Skin epidermis (tissue), 12 donors: ENCODE measurements around the gene NDFIP2.

Experiments used
- H3K27ac ChIP-seq, 21 experiments: fragments of 200-600 bp; sonication (generic) in 11 of 21; one replicate each; pipeline ENCODE4 v1.5.0; 2020; ENCODE audit warnings: mild to moderate bottlenecking in 3 of 21, inconsistent platforms in 2 of 21, moderate library complexity in 2 of 21
- H3K4me3 ChIP-seq, 7 experiments: fragments of 200-600 bp; sonication (generic) in 2 of 7; one replicate each; pipeline ENCODE4 v1.5.0; 2020; ENCODE audit warnings: inconsistent platforms in 2 of 7, mild to moderate bottlenecking in 2 of 7, moderate library complexity in 1 of 7

Gene NDFIP2

GRCh38 chr13:79528759-79529191, 47.8 kb downstream of the NDFIP2 start:
- Histone ChIP-seq H3K4me3 (no peak overlapping the region), H3K27ac (no peak overlapping the region)

- Histone ChIP-seq H3K4me3 (no peak overlapping the region), H3K27ac (no peak overlapping the region)
Measured at GRCh38 chr13:79529817-79530216, 48.9 kb downstream of the NDFIP2 start.

GRCh38 chr13:79530270-79530669, 49.3 kb downstream of the NDFIP2 start:
- H3K4me3 ChIP-seq, result no peak overlapping the region
- H3K27ac ChIP-seq, result no peak overlapping the region

GRCh38 chr13:79531542-79532254, 50.7 kb downstream of the NDFIP2 start:
- H3K27ac ChIP-seq, result no peak overlapping the region
- H3K4me3 ChIP-seq, result no peak overlapping the region

GRCh38 chr13:79532576-79532975, 51.6 kb downstream of the NDFIP2 start:
- no peak overlapping the region for H3K27ac ChIP-seq
- H3K4me3 ChIP-seq, result no peak overlapping the region

- no peak overlapping the region for H3K4me3 ChIP-seq
Measured at GRCh38 chr13:79533781-79534400, 52.9 kb downstream of the NDFIP2 start.

GRCh38 chr13:79534596-79534995, 53.6 kb downstream of the NDFIP2 start:
- Histone ChIP-seq H3K27ac (no peak overlapping the region), H3K4me3 (no peak overlapping the region)

More at GRCh38 chr13:79533781-79534400, 52.9 kb downstream of the NDFIP2 start:
- H3K27ac ChIP-seq, result no peak overlapping the region

- no peak overlapping the region for H3K27ac ChIP-seq
- no peak overlapping the region for H3K4me3 ChIP-seq
Measured at GRCh38 chr13:79538757-79539156, 57.8 kb downstream of the NDFIP2 start.

- H3K4me3 ChIP-seq, result no peak overlapping the region
Measured at GRCh38 chr13:79540504-79540903, 59.5 kb downstream of the NDFIP2 start.

GRCh38 chr13:79541426-79542049, 60.6 kb downstream of the NDFIP2 start:
- H3K4me3 ChIP-seq, result no peak overlapping the region
- H3K27ac ChIP-seq, result no peak overlapping the region

More at GRCh38 chr13:79540504-79540903, 59.5 kb downstream of the NDFIP2 start:
- H3K27ac ChIP-seq, result peak overlapping the region in 1 of 21 experiments; percentile 15

GRCh38 chr13:79543883-79544282, 62.9 kb downstream of the NDFIP2 start:
- no peak overlapping the region for H3K27ac ChIP-seq
- H3K4me3 ChIP-seq, result no peak overlapping the region

- Histone ChIP-seq H3K27ac (no peak overlapping the region), H3K4me3 (no peak overlapping the region)
Measured at GRCh38 chr13:79547211-79548195, 66.5 kb downstream of the NDFIP2 start.

GRCh38 chr13:79548902-79549301, 67.9 kb downstream of the NDFIP2 start:
- Histone ChIP-seq H3K4me3 (no peak overlapping the region), H3K27ac (no peak overlapping the region)

- H3K27ac ChIP-seq, result no peak overlapping the region
- no peak overlapping the region for H3K4me3 ChIP-seq
Measured at GRCh38 chr13:79549355-79550106, 68.6 kb downstream of the NDFIP2 start.

- H3K27ac ChIP-seq, result no peak overlapping the region
- H3K4me3 ChIP-seq, result no peak overlapping the region
Measured at GRCh38 chr13:79557666-79558065, 76.7 kb downstream of the NDFIP2 start.

GRCh38 chr13:79560954-79561353, 80.0 kb downstream of the NDFIP2 start:
- H3K27ac ChIP-seq, result no peak overlapping the region
- H3K4me3 ChIP-seq, result no peak overlapping the region

- no peak overlapping the region for H3K4me3 ChIP-seq
- H3K27ac ChIP-seq, result no peak overlapping the region
Measured at GRCh38 chr13:79562557-79562956, 81.6 kb downstream of the NDFIP2 start.

GRCh38 chr13:79566118-79566517, 85.2 kb downstream of the NDFIP2 start:
- Histone ChIP-seq H3K4me3 (no peak overlapping the region), H3K27ac (no peak overlapping the region)

- Histone ChIP-seq H3K4me3 (no peak overlapping the region), H3K27ac (no peak overlapping the region)
Measured at GRCh38 chr13:79571147-79571546, 90.2 kb downstream of the NDFIP2 start.
